Aorta (tissue), 5 donors: ENCODE results near the gene ARL10. TPM values are rescaled to one million over a fixed set of nuclear protein-coding genes. Genes with fewer than 3 reads are reported as not detected.
A peak's percentile ranks its signal among the peaks of the same experiment; 100 is the strongest.

Experiments
- ATAC-seq: fragments of 200-7000 bp; cut with Tn5 transposase; one replicate; pipeline ENCODE4 v1.9.1; 2022; ENCODE audit warnings: moderate library complexity; ENCODE audit not compliant: low FRiP score
- DNase-seq, 2 donors: peaks; one replicate each; pipeline ENCODE4 v3.0.0-alpha.2; 2020
- H3K27ac ChIP-seq, 2 donors: one replicate each; pipeline ENCODE4 v1.5.1; 2013; ENCODE audit warnings: low read length in 2 of 2, mild to moderate bottlenecking in 2 of 2, moderate library complexity in 2 of 2, control low read depth in 1 of 2, inconsistent platforms in 1 of 2, low read depth in 1 of 2
- H3K27me3 ChIP-seq, 2 donors: one replicate each; pipeline ENCODE4 v1.6.1; 2013; ENCODE audit warnings: control low read depth in 1 of 2, low read length in 1 of 2, mild to moderate bottlenecking in 1 of 2, moderate library complexity in 1 of 2; ENCODE audit not compliant: insufficient read depth in 2 of 2, control insufficient read depth in 1 of 2
- H3K36me3 ChIP-seq, 2 donors: one replicate each; pipeline ENCODE4 v1.6.1; 2013; ENCODE audit warnings: control low read depth in 1 of 2, low read length in 1 of 2, mild to moderate bottlenecking in 1 of 2; ENCODE audit not compliant: insufficient read depth in 2 of 2, control insufficient read depth in 1 of 2
- H3K4me1 ChIP-seq, 2 donors: one replicate each; pipeline ENCODE4 v1.6.1; 2013; ENCODE audit warnings: low read length in 2 of 2, control low read depth in 1 of 2, mild to moderate bottlenecking in 1 of 2, moderate library complexity in 1 of 2; ENCODE audit not compliant: insufficient read depth in 2 of 2, control insufficient read depth in 1 of 2
- H3K4me3 ChIP-seq, 2 donors: one replicate each; pipeline ENCODE4 v1.5.1; 2013; ENCODE audit warnings: low read length in 2 of 2, control low read depth in 1 of 2, mild to moderate bottlenecking in 1 of 2
- H3K9me3 ChIP-seq: one replicate; pipeline ENCODE4 v1.6.1; 2013; ENCODE audit warnings: mild to moderate bottlenecking, low read length; ENCODE audit not compliant: control insufficient read depth
- WGBS, 2 donors: extraction: QIAGEN DNeasy Blood & Tissue Kit; methylation state at CpG; one replicate each; pipeline ENCODE4 v1.1.7; 2013; 5-methylcytosine and 5-hydroxymethylcytosine counted together
- intact Hi-C, 2 donors: fragments of 100-400 bp; cut with DNase I; formaldehyde crosslinking; loops; one replicate each; pipeline versions ENCODE4 v1.14.2 to v1.15.0; 2022
- polyA plus RNA-seq, 2 donors: library from polyadenylated mRNA; stranded (reverse); fragments of 200-250 nt; gene quantifications; one replicate each; pipeline ENCODE4 v1.2.3, GENCODE V29; 2013
- total RNA-seq, 2 donors: library from RNA; stranded (reverse); fragmentation: NEBNext Ultra II Directional; extraction: Animal tissue kit (Norgen Biotek cat#: 25700); gene quantifications; one replicate each; pipeline ENCODE4 v1.2.1, GENCODE V29; 2021
- donor health status: healthy with polysubstance abuse.
- donor health status: Bipolar disorder and iron deficiency.
- donor health status: DM: no; HTN: no; CAD: no.
- donor health status: DM: no; HTN: no; CAD: no.
- donor health status: DM: yes; HTN: yes; CAD: no.

Gene ARL10
- total and polyA plus RNA-seq, 4 donors = 1.1 to 32.4 (median 10.8) TPM

DNA sequence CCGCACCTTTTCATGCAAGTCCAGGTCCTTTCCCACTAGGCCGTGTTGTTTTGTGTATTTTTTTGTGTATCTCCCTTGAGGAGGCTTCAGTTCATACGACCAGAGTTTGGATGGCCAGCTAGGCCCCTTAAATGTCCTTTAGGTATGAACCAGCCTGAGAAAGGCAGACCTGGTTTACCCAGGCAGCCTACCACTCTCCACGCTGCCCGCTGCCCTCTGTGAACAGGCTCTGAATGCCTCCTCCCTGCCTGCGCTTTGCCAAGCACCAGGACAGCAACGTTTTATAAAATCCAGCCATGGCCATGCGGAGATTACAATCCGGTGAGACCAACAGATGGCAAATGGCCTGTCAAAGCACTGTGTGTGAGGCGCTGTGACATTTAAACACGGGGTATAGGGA, 51.7 kb downstream of the ARL10 start:
- intact Hi-C loops = loop anchor here (1.0 to 10.0 kb wide), 5 partner anchors 30 to 238 kb away; partner anchors contain the start of genes RNF44 (in 2 of the 2), FAF2 (in 1 of the 2) and TSPAN17 (in 1 of the 2)
- no peak for ATAC-seq
- peak overlapping the region in 1 of 2 donors; percentile 32 for H3K27ac ChIP-seq

DNA sequence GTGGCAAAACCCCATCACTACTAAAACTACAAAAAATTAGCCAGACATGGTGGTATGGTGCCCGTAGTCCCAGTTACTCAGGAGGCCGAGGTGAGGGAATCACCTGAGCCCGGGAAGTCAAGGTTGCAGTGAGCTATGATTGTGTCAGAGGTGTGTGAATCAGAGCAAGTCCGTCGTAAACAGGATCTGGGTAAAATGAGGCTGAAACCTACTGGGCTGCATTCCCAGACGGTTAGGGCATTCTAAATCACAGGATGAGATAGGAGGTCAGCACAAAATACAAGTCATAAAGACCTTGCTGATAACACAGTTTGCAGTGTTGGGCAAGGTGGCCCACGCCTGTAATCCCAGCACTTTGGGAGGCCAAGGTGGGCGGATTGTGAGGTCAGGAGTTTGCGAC, 53.0 kb downstream of the ARL10 start:
- 77% methylated on average over 9 of the region's 9 CpGs for WGBS, 2 donors
- Histone ChIP-seq H3K4me3 (no peak overlapping the region), H3K4me1 (no peaks in the 10 kb centered on the region), H3K27ac (no peak overlapping the region), H3K36me3 (no peaks in the 10 kb centered on the region), H3K9me3 (no peaks in the 10 kb centered on the region), H3K27me3 (no peaks in the 10 kb centered on the region)
- no peak for DNase-seq
- ATAC-seq = no peak
- intact Hi-C loops = loop anchor here (10.0 kb wide), 3 partner anchors 117 to 237 kb away; partner anchors contain the start of genes RNF44 (in 2 of the 2) and TSPAN17 (in 1 of the 2)

More for the DNA sequence above, 51.7 kb downstream of the ARL10 start:
- Histone ChIP-seq H3K4me3 (no peak overlapping the region), H3K4me1 (no peaks in the 10 kb centered on the region), H3K9me3 (no peaks in the 10 kb centered on the region), H3K36me3 (no peaks in the 10 kb centered on the region), H3K27me3 (no peaks in the 10 kb centered on the region)
- WGBS, 2 donors = 11 to 12% methylated on average over 11 of the region's 11 CpGs
- DNase-seq = no peak

DNA sequence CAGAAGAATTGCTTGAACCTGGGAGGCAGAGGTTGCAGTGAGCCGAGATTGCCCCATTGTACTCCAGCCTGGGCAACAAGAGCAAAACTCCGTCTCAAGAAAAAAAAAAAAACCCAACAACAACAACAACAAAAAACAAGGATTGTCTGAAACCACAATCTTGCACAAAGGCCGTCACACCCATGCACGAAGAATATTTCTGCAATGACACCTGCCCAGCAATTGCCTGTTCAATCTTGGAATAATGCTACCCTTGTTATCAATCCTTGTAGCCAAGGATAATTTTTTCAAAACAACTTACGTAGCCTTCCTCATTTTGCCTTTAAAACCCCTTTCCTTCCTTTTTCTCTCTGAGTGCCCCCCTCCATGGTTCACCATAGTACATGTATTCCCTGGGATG, 54.8 kb downstream of the ARL10 start:
- Histone ChIP-seq H3K36me3 (no peaks in the 10 kb centered on the region), H3K9me3 (no peaks in the 10 kb centered on the region), H3K27ac (no peak overlapping the region), H3K27me3 (no peaks in the 10 kb centered on the region), H3K4me3 (no peak overlapping the region), H3K4me1 (no peaks in the 10 kb centered on the region)
- DNase-seq (no peak), ATAC-seq (no peak)
- 92 to 94% methylated on average over 5 of the region's 5 CpGs for whole genome bisulfite sequencing, 2 donors
- intact Hi-C loops = no loop called here

- DNase-seq (no peak), ATAC-seq (no peak)
- WGBS, 2 donors = 40 to 53% methylated on average over 2 of the region's 2 CpGs
- no peaks in the 10 kb centered on the region for H3K27me3 ChIP-seq
- no peak overlapping the region for H3K4me3 ChIP-seq
- no peaks in the 10 kb centered on the region for H3K36me3 ChIP-seq
- no peak overlapping the region for H3K27ac ChIP-seq
- H3K4me1 ChIP-seq = no peaks in the 10 kb centered on the region
- intact Hi-C loops = no loop called here
- no peaks in the 10 kb centered on the region for H3K9me3 ChIP-seq
Measured at GRCh38 chr5:176420972-176421544, 55.8 kb downstream of the ARL10 start.

- Histone ChIP-seq H3K9me3 (no peaks in the 10 kb centered on the region), H3K27ac (peak overlapping the region in 1 of 2 donors; percentile 21), H3K4me1 (no peaks in the 10 kb centered on the region), H3K27me3 (no peaks in the 10 kb centered on the region), H3K36me3 (no peaks in the 10 kb centered on the region), H3K4me3 (no peak overlapping the region)
- intact Hi-C loops = no loop called here
- no peak for DNase-seq
- WGBS, 2 donors = 3 to 8% methylated on average over 3 of the region's 3 CpGs
- peak; percentile 52 for ATAC-seq
Measured at GRCh38 chr5:176424181-176424580, 58.9 kb downstream of the ARL10 start.

GRCh38 chr5:176425138-176425537, 59.9 kb downstream of the ARL10 start:
- intact Hi-C loops = no loop called here
- WGBS, 2 donors = 0 to 5% methylated on average over 1 of the region's 1 CpG
- no peak overlapping the region for H3K27ac ChIP-seq
- no peak for DNase-seq
- H3K36me3 ChIP-seq = no peaks in the 10 kb centered on the region
- H3K4me3 ChIP-seq = no peak overlapping the region
- H3K27me3 ChIP-seq = no peaks in the 10 kb centered on the region
- H3K9me3 ChIP-seq = no peaks in the 10 kb centered on the region
- ATAC-seq = no peak
- H3K4me1 ChIP-seq = no peaks in the 10 kb centered on the region

- Histone ChIP-seq H3K4me3 (no peak overlapping the region), H3K4me1 (no peaks in the 10 kb centered on the region), H3K27ac (no peak overlapping the region), H3K9me3 (no peaks in the 10 kb centered on the region), H3K27me3 (no peaks in the 10 kb centered on the region), H3K36me3 (no peaks in the 10 kb centered on the region)
- intact Hi-C loops = no loop called here
- ATAC-seq (no peak), DNase-seq (no peak)
- 81 to 89% methylated on average over 1 of the region's 1 CpG for WGBS, 2 donors
Measured at GRCh38 chr5:176425791-176426190, 60.5 kb downstream of the ARL10 start.

DNA sequence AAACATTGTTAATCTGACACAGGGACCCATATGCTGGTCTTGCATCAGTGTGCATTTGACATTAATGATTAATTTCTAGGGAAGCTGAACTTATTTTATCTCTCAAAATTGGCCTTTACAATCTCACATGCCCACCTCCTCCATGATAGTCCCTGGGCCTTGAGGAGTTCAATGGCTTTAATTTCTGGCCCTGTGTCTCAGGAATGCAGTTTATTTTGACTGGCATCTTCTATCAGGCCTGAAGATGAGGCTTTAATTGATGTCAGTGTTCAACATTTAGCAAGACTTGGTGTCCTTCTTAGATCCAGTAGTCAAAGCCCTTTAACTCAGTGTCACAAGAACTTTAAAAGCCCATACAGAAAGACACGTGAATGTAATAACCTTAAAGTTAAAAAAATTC, 61.6 kb downstream of the ARL10 start:
- DNase-seq (no peak), ATAC-seq (no peak)
- WGBS, 2 donors = 85 to 91% methylated on average over 1 of the region's 1 CpG
- H3K4me1 ChIP-seq = no peaks in the 10 kb centered on the region
- no peak overlapping the region for H3K27ac ChIP-seq
- no peaks in the 10 kb centered on the region for H3K9me3 ChIP-seq
- no peaks in the 10 kb centered on the region for H3K27me3 ChIP-seq
- H3K36me3 ChIP-seq = no peaks in the 10 kb centered on the region
- H3K4me3 ChIP-seq = no peak overlapping the region
- intact Hi-C loops = no loop called here

DNA sequence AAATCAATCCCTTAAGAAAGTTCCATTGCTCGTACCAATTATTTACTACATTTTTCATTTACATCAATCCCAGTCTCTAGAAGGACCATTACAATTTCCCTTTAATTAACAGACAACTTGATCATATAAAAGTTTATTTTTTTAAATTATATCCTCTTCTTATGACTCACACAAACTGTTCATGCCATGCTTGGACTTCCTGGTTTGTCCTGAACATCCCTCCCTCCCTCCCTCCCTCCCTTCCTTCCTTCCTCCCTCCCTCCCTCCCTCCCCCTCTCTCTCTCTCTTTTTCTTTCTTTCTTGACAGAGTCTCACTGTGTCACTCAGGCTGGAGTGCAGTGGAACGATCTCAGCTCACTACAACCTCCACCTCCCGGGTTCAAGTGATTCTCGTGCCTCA, 62.7 kb downstream of the ARL10 start:
- H3K9me3 ChIP-seq = no peaks in the 10 kb centered on the region
- ATAC-seq = no peak
- no peaks in the 10 kb centered on the region for H3K27me3 ChIP-seq
- H3K4me1 ChIP-seq = no peaks in the 10 kb centered on the region
- WGBS, 2 donors = 66 to 78% methylated on average over 4 of the region's 4 CpGs
- H3K27ac ChIP-seq = no peak overlapping the region
- intact Hi-C loops = no loop called here
- no peaks in the 10 kb centered on the region for H3K36me3 ChIP-seq
- no peak overlapping the region for H3K4me3 ChIP-seq
- no peak for DNase-seq
